HepG2 (cell line): ENCODE data around the gene APLF. TPM values are rescaled to one million over a fixed set of nuclear protein-coding genes. Genes with fewer than 3 reads are reported as not detected.

ENCODE experiments used
- ATAC-seq: fragments of 200-7000 bp; cut with Tn5 transposase; 3 replicates; pipeline ENCODE4 v1.9.1; 2020; ENCODE audit warnings: mild to moderate bottlenecking, moderate library complexity
- BruUV-seq: library from RNA; stranded (reverse); fragments of 400-500 nt; replicated peaks from 2 replicates; lab custom pipeline; 2021; lab: Mats Ljungman, UMichigan
- CTCF ChIA-PET: fragments of 300-600 bp; formaldehyde crosslinking; extraction: SDS; loops from one replicate; lab custom pipeline; 2021; ENCODE audit warnings: low total read pairs, inconsistent platforms, low intra/inter-chr PET ratio; lab: Yijun Ruan, JAX
- POLR2A ChIA-PET: fragments of 350-600 bp; sonication (Branson Sonifier 250); formaldehyde crosslinking; loops from one replicate; lab custom pipeline; 2020; ENCODE audit warnings: antibody characterized with exemption, inconsistent platforms; lab: Yijun Ruan, JAX
- DNase-seq: peaks from one replicate; pipeline ENCODE4 v3.0.0-alpha.2; 2015; ENCODE audit warnings: low spot score
- FAIRE-seq: peaks from 3 replicates; lab custom pipeline; 2011; peaks lifted over from hg19 to GRCh38; lab: Jason Lieb, UNC
- H2AFZ ChIP-seq: one replicate; pipeline ENCODE4 v1.6.1; 2011; ENCODE audit warnings: low read length, inconsistent platforms
- H3K27ac ChIP-seq: fragments of 300-600 bp; 3 replicates; pipeline ENCODE4 v1.8.0; 2011; ENCODE audit warnings: mixed run types, mild to moderate bottlenecking, mixed read lengths, low read length, inconsistent platforms; ENCODE audit not compliant: insufficient read depth; ENCODE audit errors: extremely low read length
- H3K27me3 ChIP-seq, 2 experiments: fragments of 200-600 bp in 1 of 2; 2 replicates in 1 of 2; 3 replicates in 1 of 2; pipeline versions ENCODE4 v1.6.0 to v1.8.0; 2011; ENCODE audit warnings: low read length in 2 of 2, mild to moderate bottlenecking in 2 of 2, moderate library complexity in 2 of 2, inconsistent platforms in 1 of 2; ENCODE audit not compliant: insufficient read depth in 2 of 2, control insufficient read depth in 1 of 2
- H3K36me3 ChIP-seq, 2 experiments: fragments of 200-600 bp in 1 of 2; replicated peaks in 1 of 2; 2 replicates in 1 of 2; 3 replicates in 1 of 2; pipeline versions ENCODE4 v1.5.1 to v1.8.0; 2011; ENCODE audit warnings: low read length in 2 of 2, inconsistent platforms in 1 of 2; ENCODE audit not compliant: insufficient read depth in 2 of 2, control insufficient read depth in 1 of 2
- H3K4me1 ChIP-seq: 2 replicates; pipeline ENCODE4 v1.5.1; 2012; ENCODE audit warnings: low read length, inconsistent platforms; ENCODE audit not compliant: insufficient read depth
- H3K4me2 ChIP-seq: 2 replicates; pipeline ENCODE4 v1.6.0; 2011; ENCODE audit warnings: low read depth, low read length, inconsistent platforms
- H3K4me3 ChIP-seq, 3 experiments: fragments of 200-600 bp in 1 of 3; sonication (generic), shearing (Covaris generic) in 1 of 3; replicated peaks in 1 of 3; 2 replicates each; pipeline ENCODE4 v1.5.1; 2011 to 2016; ENCODE audit warnings: low read length in 3 of 3, inconsistent platforms in 2 of 3, low read depth in 2 of 3, mild to moderate bottlenecking in 2 of 3, control low read depth in 1 of 3, mixed read lengths in 1 of 3; ENCODE audit not compliant: insufficient read depth in 1 of 3
- H3K79me2 ChIP-seq: one replicate; pipeline ENCODE4 v1.6.1; 2011; ENCODE audit warnings: low read length, inconsistent platforms; ENCODE audit not compliant: insufficient read depth
- H3K9ac ChIP-seq: 2 replicates; pipeline ENCODE4 v1.6.0; 2011; ENCODE audit warnings: mild to moderate bottlenecking, low read depth, low read length, inconsistent platforms; ENCODE audit not compliant: insufficient read depth
- H3K9me3 ChIP-seq: 2 replicates; pipeline ENCODE4 v1.5.1; 2012; ENCODE audit warnings: mild to moderate bottlenecking, low read length
- H4K20me1 ChIP-seq: 2 replicates; pipeline ENCODE4 v1.6.0; 2011; ENCODE audit warnings: inconsistent platforms, mild to moderate bottlenecking, low read length, moderate library complexity; ENCODE audit not compliant: insufficient read depth
- ARID3A ChIP-seq: IDR thresholded peaks from 2 replicates; pipeline ENCODE4 v1.6.1; 2012; ENCODE audit warnings: low read depth, low read length, improper control_type of control experiment
- BORCS8-MEF2B ChIP-seq: sonication (generic); formaldehyde crosslinking; IDR thresholded peaks from 2 replicates; pipeline ENCODE4 v1.8.0; 2022; ENCODE audit warnings: mild to moderate bottlenecking, missing genetic modification reagents
- FOXK2 ChIP-seq: fragments of 450-650 bp; IDR thresholded peaks from 2 replicates; pipeline ENCODE4 v1.6.1; 2016
- HOXA5 ChIP-seq: sonication (generic); formaldehyde crosslinking; IDR thresholded peaks from 2 replicates; pipeline ENCODE4 v1.4.0; 2020; ENCODE audit warnings: missing genetic modification reagents
- KLF15 ChIP-seq: sonication (generic); formaldehyde crosslinking; IDR thresholded peaks from 2 replicates; pipeline ENCODE4 v1.8.1; 2023; ENCODE audit warnings: borderline replicate concordance, mild to moderate bottlenecking, inconsistent platforms, missing genetic modification reagents, mixed read lengths
- MNT ChIP-seq: fragments of 450-650 bp; IDR thresholded peaks from 2 replicates; pipeline ENCODE4 v1.6.1; 2016
- MTA3 ChIP-seq: sonication (generic); formaldehyde crosslinking; IDR thresholded peaks from 2 replicates; pipeline ENCODE4 v1.4.0; 2020; ENCODE audit warnings: missing genetic modification reagents
- RBM22 ChIP-seq: fragments of 200-400 bp; formaldehyde crosslinking; optimal IDR thresholded peaks from 2 replicates; pipeline ENCODE3; 2017; ENCODE audit warnings: mild to moderate bottlenecking, low read length, moderate library complexity
- SRSF9 ChIP-seq: fragments of 200-400 bp; formaldehyde crosslinking; IDR thresholded peaks from 2 replicates; pipeline ENCODE4 v1.6.1; 2018; ENCODE audit warnings: borderline replicate concordance, mild to moderate bottlenecking, low read depth, low read length; ENCODE audit not compliant: insufficient read depth, poor library complexity, severe bottlenecking
- ZFP90 ChIP-seq: sonication (generic); formaldehyde crosslinking; IDR thresholded peaks from 2 replicates; pipeline ENCODE4 v1.8.0; 2022; ENCODE audit warnings: missing genetic modification reagents, mild to moderate bottlenecking, inconsistent platforms, borderline replicate concordance
- ZFYVE20 ChIP-seq: sonication (generic); formaldehyde crosslinking; IDR thresholded peaks from 2 replicates; pipeline ENCODE4 v1.8.0; 2023; ENCODE audit warnings: low read depth, mild to moderate bottlenecking, moderate library complexity, missing genetic modification reagents, borderline replicate concordance
- ZKSCAN5 ChIP-seq: sonication (generic); formaldehyde crosslinking; IDR thresholded peaks from 2 replicates; pipeline ENCODE4 v1.5.1; 2020; ENCODE audit warnings: mild to moderate bottlenecking, missing genetic modification reagents
- WGBS: methylation state at CpG from one replicate; pipeline ENCODE4 v1.1.6; 2017; ENCODE audit warnings: low lambda C conversion rate; 5-methylcytosine and 5-hydroxymethylcytosine counted together
- in situ Hi-C: cut with HindIII; loops from 2 replicates; pipeline ENCODE4 v1.10.0; 2017; ENCODE audit warnings: low pct_unique_long_range_greater_than_20kb; ENCODE audit not compliant: extremely low pct_ligation_motif_present
- intact Hi-C: fragments of 100-400 bp; cut with micrococcal nuclease; formaldehyde crosslinking; loops from one replicate; pipeline ENCODE4 v1.10.0; 2022; ENCODE audit not compliant: unreplicated experiment
- polyA plus RNA-seq, 8 experiments: library from polyadenylated mRNA; depleted of rRNA in 3 of 8; stranded (reverse) in 7 of 8; unstranded in 1 of 8; fragments of >200 nt; fragmentation: Illumina TruSeq in 4 of 8; extraction: Trizol in 4 of 8; gene quantifications; 2 replicates each; pipeline versions ENCODE4 v1.2.1 to v1.2.3, GENCODE V29; 2011 to 2016; ENCODE audit warnings: low read depth in 4 of 8, missing spikeins in 1 of 8, mixed read lengths in 1 of 8; ENCODE audit not compliant: insufficient read depth in 1 of 8
- total RNA-seq, 5 experiments: library from RNA; depleted of rRNA; stranded (reverse); fragments of >200 nt; fragmentation: Illumina TruSeq; extraction: Trizol; gene quantifications; 2 replicates each; pipeline ENCODE4 v1.2.3, GENCODE V29; 2016; ENCODE audit warnings: low read depth in 1 of 5
- TF ChIP-seq, protein P1 (sequence below): sonication (generic); formaldehyde crosslinking; IDR thresholded peaks from 2 replicates; pipeline ENCODE4 v1.8.0; 2022; ENCODE audit warnings: missing genetic modification reagents, mild to moderate bottlenecking, moderate library complexity, borderline replicate concordance
- TF ChIP-seq, protein P2 (sequence below), 2 experiments: sonication (generic) in 1 of 2; formaldehyde crosslinking in 1 of 2; IDR thresholded peaks; 2 replicates each; pipeline versions ENCODE4 v1.4.0 to v1.6.1; 2018 to 2020; ENCODE audit warnings: missing genetic modification reagents in 2 of 2, borderline replicate concordance in 1 of 2, low read depth in 1 of 2, mild to moderate bottlenecking in 1 of 2, missing biosample characterization in 1 of 2

The APLF gene
- total and polyA plus RNA-seq, 2 of the 13 experiments (the other 11 are each of a cell fraction or from before 2014, with no cell fraction given), result 0.45 to 2.2 TPM

DNA sequence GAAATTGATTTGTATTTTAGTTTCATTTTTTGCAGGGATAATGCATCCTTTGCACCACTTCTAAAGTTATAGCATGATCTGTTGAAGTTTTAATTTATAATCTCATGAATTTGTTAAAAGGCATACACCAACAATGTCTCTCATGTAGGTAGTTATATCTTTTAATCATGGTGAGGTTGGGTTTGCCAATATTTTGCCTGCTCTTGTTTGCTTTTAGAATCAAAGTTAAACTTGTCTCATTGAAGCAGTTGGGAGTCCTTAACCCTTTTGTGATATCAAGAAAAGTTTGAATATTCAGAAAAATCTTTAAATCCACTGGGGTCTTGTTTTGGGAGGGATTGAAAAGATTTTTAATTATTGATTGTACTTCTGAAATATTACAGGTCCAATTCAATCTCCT, 31.7 kb downstream of the APLF start (continued):
- TF ChIP-seq ZFP90 (CRISPR knock-in tag) (no peak), SRSF9 (no peak), FOXK2 (no peak), RBM22 (no peak), MTA3 (CRISPR knock-in tag) (no peak), ARID3A (no peak), MNT (no peak), HOXA5 (CRISPR knock-in tag) (no peak), ZKSCAN5 (CRISPR knock-in tag) (no peak), ZFYVE20 (no peak)

GRCh38 chr2:68500649-68501048, 33.3 kb downstream of the APLF start:
- ChIA-PET CTCF (no interaction called here), POLR2A (no interaction called here)
- in situ Hi-C loops, result no loop called here
- Histone ChIP-seq H3K79me2 (no peaks in the 10 kb centered on the region), H3K4me2 (no peak overlapping the region), H3K4me1 (no peaks in the 10 kb centered on the region), H3K36me3 (no peaks in the 10 kb centered on the region), H3K9me3 (peaks cover 14% of the 10 kb centered on the region; the same call in 1 of the 2 replicates), H3K27ac (no peak overlapping the region), H3K27me3 (no peaks in the 10 kb centered on the region; a peak in 1 of 5 replicates), H3K9ac (no peak overlapping the region), H2AFZ (no peak overlapping the region), H4K20me1 (no peaks in the 10 kb centered on the region), H3K4me3 (no peak overlapping the region)
- intact Hi-C loops, result no loop called here
- no peak for FAIRE-seq
- WGBS, result 79% methylated on average over 4 of the region's 4 CpGs
- BruUV-seq, result no TSS peak
- ATAC-seq, result no peak
- TF ChIP-seq, protein P1, sequence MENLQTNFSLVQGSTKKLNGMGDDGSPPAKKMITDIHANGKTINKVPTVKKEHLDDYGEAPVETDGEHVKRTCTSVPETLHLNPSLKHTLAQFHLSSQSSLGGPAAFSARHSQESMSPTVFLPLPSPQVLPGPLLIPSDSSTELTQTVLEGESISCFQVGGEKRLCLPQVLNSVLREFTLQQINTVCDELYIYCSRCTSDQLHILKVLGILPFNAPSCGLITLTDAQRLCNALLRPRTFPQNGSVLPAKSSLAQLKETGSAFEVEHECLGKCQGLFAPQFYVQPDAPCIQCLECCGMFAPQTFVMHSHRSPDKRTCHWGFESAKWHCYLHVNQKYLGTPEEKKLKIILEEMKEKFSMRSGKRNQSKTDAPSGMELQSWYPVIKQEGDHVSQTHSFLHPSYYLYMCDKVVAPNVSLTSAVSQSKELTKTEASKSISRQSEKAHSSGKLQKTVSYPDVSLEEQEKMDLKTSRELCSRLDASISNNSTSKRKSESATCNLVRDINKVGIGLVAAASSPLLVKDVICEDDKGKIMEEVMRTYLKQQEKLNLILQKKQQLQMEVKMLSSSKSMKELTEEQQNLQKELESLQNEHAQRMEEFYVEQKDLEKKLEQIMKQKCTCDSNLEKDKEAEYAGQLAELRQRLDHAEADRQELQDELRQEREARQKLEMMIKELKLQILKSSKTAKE, result no peak
- TF ChIP-seq KLF15 (CRISPR knock-in tag), result no peak
- no peak for TF ChIP-seq BORCS8-MEF2B (CRISPR knock-in tag)
- TF ChIP-seq, protein P2, sequence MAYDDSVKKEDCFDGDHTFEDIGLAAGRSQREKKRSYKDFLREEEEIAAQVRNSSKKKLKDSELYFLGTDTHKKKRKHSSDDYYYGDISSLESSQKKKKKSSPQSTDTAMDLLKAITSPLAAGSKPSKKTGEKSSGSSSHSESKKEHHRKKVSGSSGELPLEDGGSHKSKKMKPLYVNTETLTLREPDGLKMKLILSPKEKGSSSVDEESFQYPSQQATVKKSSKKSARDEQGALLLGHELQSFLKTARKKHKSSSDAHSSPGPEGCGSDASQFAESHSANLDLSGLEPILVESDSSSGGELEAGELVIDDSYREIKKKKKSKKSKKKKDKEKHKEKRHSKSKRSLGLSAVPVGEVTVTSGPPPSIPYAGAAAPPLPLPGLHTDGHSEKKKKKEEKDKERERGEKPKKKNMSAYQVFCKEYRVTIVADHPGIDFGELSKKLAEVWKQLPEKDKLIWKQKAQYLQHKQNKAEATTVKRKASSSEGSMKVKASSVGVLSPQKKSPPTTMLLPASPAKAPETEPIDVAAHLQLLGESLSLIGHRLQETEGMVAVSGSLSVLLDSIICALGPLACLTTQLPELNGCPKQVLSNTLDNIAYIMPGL (CRISPR knock-in tag; IDR thresholded peaks at IDR 0.05; ENCODE audit: borderline replicate concordance in 1 of 2, low read depth in 1 of 2), result no peak
- no peak for DNase-seq
